Thyroid gland (tissue), 4 donors: ENCODE results near the gene OBSCN.

Experiments
- POLR2A ChIP-seq, 2 donors: fragments of 450-650 bp; IDR thresholded peaks; one replicate each; pipeline ENCODE4 v1.6.1; 2017; ENCODE audit warnings: antibody characterized with exemption in 2 of 2, mild to moderate bottlenecking in 2 of 2, moderate library complexity in 1 of 2
- TF ChIP-seq, protein P1 (sequence below), 6 experiments: fragments of 200-600 bp in 3 of 6; fragments of 450-650 bp in 3 of 6; sonication (generic) in 3 of 6; IDR thresholded peaks; one replicate each; pipeline ENCODE4 v1.5.1; 2016 to 2019; ENCODE audit warnings: antibody characterized with exemption in 6 of 6, mild to moderate bottlenecking in 2 of 6, inconsistent platforms in 1 of 6, moderate library complexity in 1 of 6

DNA sequence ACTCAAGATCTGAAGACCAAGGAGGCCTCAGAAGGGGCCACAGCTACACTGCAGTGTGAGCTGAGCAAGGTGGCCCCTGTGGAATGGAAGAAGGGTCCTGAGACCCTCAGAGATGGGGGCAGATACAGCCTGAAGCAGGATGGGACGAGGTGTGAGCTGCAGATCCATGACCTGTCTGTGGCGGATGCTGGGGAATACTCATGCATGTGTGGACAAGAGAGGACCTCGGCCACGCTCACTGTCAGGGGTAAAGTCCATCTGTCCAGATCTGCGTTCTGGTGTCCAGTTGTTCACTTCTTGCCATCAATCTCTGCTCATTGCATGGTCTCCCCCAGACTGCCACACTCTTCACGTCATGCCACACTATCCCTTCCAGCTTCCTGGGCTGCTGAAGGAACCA is 90.6 kb downstream of the OBSCN start:
- TF ChIP-seq, protein P1, sequence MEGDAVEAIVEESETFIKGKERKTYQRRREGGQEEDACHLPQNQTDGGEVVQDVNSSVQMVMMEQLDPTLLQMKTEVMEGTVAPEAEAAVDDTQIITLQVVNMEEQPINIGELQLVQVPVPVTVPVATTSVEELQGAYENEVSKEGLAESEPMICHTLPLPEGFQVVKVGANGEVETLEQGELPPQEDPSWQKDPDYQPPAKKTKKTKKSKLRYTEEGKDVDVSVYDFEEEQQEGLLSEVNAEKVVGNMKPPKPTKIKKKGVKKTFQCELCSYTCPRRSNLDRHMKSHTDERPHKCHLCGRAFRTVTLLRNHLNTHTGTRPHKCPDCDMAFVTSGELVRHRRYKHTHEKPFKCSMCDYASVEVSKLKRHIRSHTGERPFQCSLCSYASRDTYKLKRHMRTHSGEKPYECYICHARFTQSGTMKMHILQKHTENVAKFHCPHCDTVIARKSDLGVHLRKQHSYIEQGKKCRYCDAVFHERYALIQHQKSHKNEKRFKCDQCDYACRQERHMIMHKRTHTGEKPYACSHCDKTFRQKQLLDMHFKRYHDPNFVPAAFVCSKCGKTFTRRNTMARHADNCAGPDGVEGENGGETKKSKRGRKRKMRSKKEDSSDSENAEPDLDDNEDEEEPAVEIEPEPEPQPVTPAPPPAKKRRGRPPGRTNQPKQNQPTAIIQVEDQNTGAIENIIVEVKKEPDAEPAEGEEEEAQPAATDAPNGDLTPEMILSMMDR (IDR thresholded peaks at IDR 0.05) = no peak
- no peak for TF ChIP-seq POLR2A (IDR thresholded peaks at IDR 0.05)
